Activated B cell treated with CpG ODN at 0.5 μM for 24 hours (primary cell): ENCODE results near the gene ATP2B2. TPM values are rescaled to one million over a fixed set of nuclear protein-coding genes. Genes with fewer than 3 reads are reported as not detected.

Experiments
- ATAC-seq: fragments of 200-7000 bp; cut with Tn5 transposase; one replicate; pipeline ENCODE4 v1.10.0; 2021; ENCODE audit warnings: low read depth, mild to moderate bottlenecking, moderate library complexity
- CTCF ChIA-PET: fragments of 350-600 bp; sonication (Branson Sonifier 250); formaldehyde crosslinking; loops from one replicate; lab custom pipeline; 2021; ENCODE audit warnings: antibody characterized with exemption; lab: Charles Lee
- POLR2A ChIA-PET: fragments of 350-600 bp; sonication (Branson Sonifier 250); formaldehyde crosslinking; loops from one replicate; lab custom pipeline; 2021; ENCODE audit warnings: antibody characterized with exemption; lab: Charles Lee
- DNase-seq: peaks from one replicate; pipeline ENCODE4 v3.0.0; 2022
- H3K27ac Mint-ChIP-seq: one replicate; pipeline ENCODE4 v1.8.0; 2020; ENCODE audit warnings: mixed read lengths
- H3K27me3 Mint-ChIP-seq: one replicate; pipeline ENCODE4 v1.8.0; 2021; ENCODE audit warnings: mixed read lengths
- H3K36me3 Mint-ChIP-seq: one replicate; pipeline ENCODE4 v1.8.0; 2021; ENCODE audit warnings: low read depth, mixed read lengths
- H3K4me1 Mint-ChIP-seq: one replicate; pipeline ENCODE4 v1.8.0; 2021; ENCODE audit warnings: mixed read lengths
- H3K4me3 Mint-ChIP-seq: one replicate; pipeline ENCODE4 v1.8.0; 2020; ENCODE audit warnings: mild to moderate bottlenecking, mixed read lengths
- H3K9me3 Mint-ChIP-seq: one replicate; pipeline ENCODE4 v1.8.0; 2020; ENCODE audit warnings: mixed read lengths
- CTCF ChIP-seq: fragments of 200-600 bp; IDR thresholded peaks from one replicate; pipeline ENCODE4 v1.8.0; 2022; ENCODE audit warnings: antibody characterized with exemption, mild to moderate bottlenecking
- intact Hi-C: fragments of 100-400 bp; cut with micrococcal nuclease; formaldehyde crosslinking; loops from one replicate; pipeline ENCODE4 v1.15.1; 2024
- total RNA-seq: library from RNA; stranded (reverse); gene quantifications from 2 replicates; pipeline ENCODE4 v1.2.3, GENCODE V29; 2022

ATP2B2 gene
- total RNA-seq, 1 donor from 2014 or later = not detected

- peak; percentile 37 for ATAC-seq
- peak overlapping the region; percentile 16 for H3K4me3 Mint-ChIP-seq
These were observed 109.3 kb downstream of the ATP2B2 start for GRCh38 chr3:10396083-10396482.

GRCh38 chr3:10395671-10396070 is 109.7 kb downstream of the ATP2B2 start:
- peaks cover 71% of the 10 kb centered on the region for H3K4me1 Mint-ChIP-seq
- intact Hi-C loops = no loop called here
- DNase-seq (no peak), ATAC-seq (peak; percentile 53)
- H3K36me3 Mint-ChIP-seq = no peaks in the 10 kb centered on the region
- TF ChIP-seq CTCF = no peak
- peak overlapping the region; percentile 8 for H3K27ac Mint-ChIP-seq
- H3K9me3 Mint-ChIP-seq = no peaks in the 10 kb centered on the region
- ChIA-PET CTCF (no interaction called here), POLR2A (interaction anchor here (0.6 kb wide), 1 partner anchor 128 kb away, joined by 3 read pairs; no protein-coding TSS in a partner anchor)
- H3K4me3 Mint-ChIP-seq = peak overlapping the region; percentile 16
- no peaks in the 10 kb centered on the region for H3K27me3 Mint-ChIP-seq

More at GRCh38 chr3:10396083-10396482, 109.3 kb downstream of the ATP2B2 start:
- ChIA-PET POLR2A (interaction anchor here (0.6 kb wide), 1 partner anchor 128 kb away, joined by 3 read pairs; no protein-coding TSS in a partner anchor), CTCF (no interaction called here)
- H3K36me3 Mint-ChIP-seq = no peaks in the 10 kb centered on the region
- H3K4me1 Mint-ChIP-seq = peaks cover 67% of the 10 kb centered on the region
- no peak for TF ChIP-seq CTCF
- DNase-seq = no peak
- H3K27ac Mint-ChIP-seq = peak overlapping the region; percentile 8
- H3K27me3 Mint-ChIP-seq = no peaks in the 10 kb centered on the region
- intact Hi-C loops = no loop called here
- no peaks in the 10 kb centered on the region for H3K9me3 Mint-ChIP-seq

GRCh38 chr3:10395196-10395595 is 110.2 kb downstream of the ATP2B2 start:
- POLR2A ChIA-PET = no interaction called here
- no peak for DNase-seq
- no peak for TF ChIP-seq CTCF

GRCh38 chr3:10394491-10395025 is 110.8 kb downstream of the ATP2B2 start:
- Mint-ChIP-seq H3K27ac (no peak overlapping the region), H3K36me3 (no peaks in the 10 kb centered on the region), H3K4me3 (no peak overlapping the region), H3K4me1 (peaks cover 82% of the 10 kb centered on the region), H3K27me3 (no peaks in the 10 kb centered on the region), H3K9me3 (no peaks in the 10 kb centered on the region)
- CTCF ChIA-PET = interaction anchor here (1.1 kb wide), 1 partner anchor 10 kb away, joined by 3 read pairs; no protein-coding TSS in a partner anchor
- ATAC-seq = no peak
- no peak for DNase-seq
- POLR2A ChIA-PET = no interaction called here
- no peak for TF ChIP-seq CTCF
- intact Hi-C loops = no loop called here

More at GRCh38 chr3:10395196-10395595, 110.2 kb downstream of the ATP2B2 start:
- H3K36me3 Mint-ChIP-seq = no peaks in the 10 kb centered on the region
- no peak for ATAC-seq
- H3K27me3 Mint-ChIP-seq = no peaks in the 10 kb centered on the region
- intact Hi-C loops = no loop called here
- CTCF ChIA-PET = interaction anchor here (1.1 kb wide), 1 partner anchor 11 kb away, joined by 3 read pairs; no protein-coding TSS in a partner anchor
- no peak overlapping the region for H3K27ac Mint-ChIP-seq
- H3K4me3 Mint-ChIP-seq = peak overlapping the region; percentile 17
- peaks cover 76% of the 10 kb centered on the region for H3K4me1 Mint-ChIP-seq
- no peaks in the 10 kb centered on the region for H3K9me3 Mint-ChIP-seq

GRCh38 chr3:10393514-10393913 is 111.9 kb downstream of the ATP2B2 start:
- intact Hi-C loops = no loop called here
- peak overlapping the region; percentile 92 for H3K27ac Mint-ChIP-seq
- ATAC-seq = no peak
- no peak overlapping the region for H3K4me3 Mint-ChIP-seq
- TF ChIP-seq CTCF = no peak
- no peaks in the 10 kb centered on the region for H3K27me3 Mint-ChIP-seq
- POLR2A ChIA-PET = no interaction called here
- peaks cover 93% of the 10 kb centered on the region for H3K4me1 Mint-ChIP-seq
- DNase-seq = no peak
- CTCF ChIA-PET = interaction anchor here (1.4 kb wide), 1 partner anchor 345 kb away, joined by 3 read pairs; no protein-coding TSS in a partner anchor
- H3K36me3 Mint-ChIP-seq = peaks cover 2% of the 10 kb centered on the region
- H3K9me3 Mint-ChIP-seq = no peaks in the 10 kb centered on the region
